ENCODE results near the gene ATP11A.
A peak's percentile ranks its signal among the peaks of the same experiment; 100 is the strongest.
"Not testable (repeated sequence)": the region's sequence is repeated elsewhere in the genome, so short reads cannot be mapped to it uniquely, and the experiment has no call there.

The ATP11A gene

DNA sequence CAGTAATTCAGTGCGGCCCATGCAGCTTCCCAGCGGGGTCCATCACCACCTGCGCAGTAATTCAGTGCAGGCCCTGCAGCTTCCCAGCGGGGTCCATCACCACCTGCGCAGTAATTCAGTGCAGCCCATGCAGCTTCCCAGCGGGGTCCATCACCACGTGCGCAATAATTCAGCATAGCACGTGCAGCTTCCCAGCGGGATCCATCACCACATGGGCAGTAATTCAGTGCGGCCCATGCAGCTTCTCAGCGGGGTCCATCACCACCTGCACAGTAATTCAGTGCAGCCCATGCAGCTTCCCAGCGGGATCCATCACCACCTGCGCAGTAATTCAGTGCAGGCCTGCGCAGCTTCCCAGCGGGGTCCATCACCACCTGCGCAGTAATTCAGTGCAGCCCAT is 173.5 kb downstream of the ATP11A start:
- DNase-seq (ENCODE audit: low spot score) = not testable (repeated sequence)

DNA sequence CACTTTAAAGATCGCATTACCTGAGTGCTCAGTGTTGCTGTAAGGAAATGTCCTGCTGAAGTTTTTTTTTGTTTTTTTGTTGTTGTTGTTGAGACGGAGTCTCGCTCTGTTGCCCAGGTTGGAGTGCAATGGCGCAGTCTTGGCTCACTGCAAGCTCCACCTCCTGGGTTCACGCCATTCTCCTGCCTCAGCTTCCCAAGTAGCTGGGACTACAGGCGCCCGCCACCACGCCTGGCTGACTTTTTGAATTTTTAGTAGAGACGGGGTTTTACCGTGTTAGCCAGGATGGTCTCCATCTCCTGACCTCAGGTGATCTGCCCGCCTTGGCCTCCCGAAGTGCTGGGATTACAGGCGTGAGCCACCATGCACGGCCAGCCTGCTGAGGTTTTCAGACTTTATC is 175.6 kb downstream of the ATP11A start:
- not testable (repeated sequence) for DNase-seq (ENCODE audit: low spot score)

DNA sequence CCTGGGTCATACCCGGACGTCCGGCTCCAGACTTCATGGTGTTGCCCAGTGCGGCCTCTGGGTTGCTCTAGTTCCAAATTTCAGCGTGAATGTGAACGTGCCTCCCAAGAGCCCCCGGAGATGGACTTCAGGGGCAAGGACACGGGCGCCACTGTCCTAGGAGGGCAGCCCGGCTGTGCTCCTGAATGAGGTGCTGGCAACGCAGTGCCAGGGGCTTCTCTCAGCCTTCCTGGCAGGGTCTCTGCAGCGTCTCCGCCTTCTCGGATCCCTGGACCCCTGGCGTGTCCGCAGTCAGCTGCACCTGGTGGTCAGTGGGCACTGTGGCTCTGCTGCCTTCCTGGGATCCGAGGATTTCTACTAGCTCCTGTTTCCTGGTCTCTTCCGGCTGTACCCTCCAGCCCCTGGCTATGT is 177.5 kb downstream of the ATP11A start:
- no peak for DNase-seq (ENCODE audit: low spot score)

DNA sequence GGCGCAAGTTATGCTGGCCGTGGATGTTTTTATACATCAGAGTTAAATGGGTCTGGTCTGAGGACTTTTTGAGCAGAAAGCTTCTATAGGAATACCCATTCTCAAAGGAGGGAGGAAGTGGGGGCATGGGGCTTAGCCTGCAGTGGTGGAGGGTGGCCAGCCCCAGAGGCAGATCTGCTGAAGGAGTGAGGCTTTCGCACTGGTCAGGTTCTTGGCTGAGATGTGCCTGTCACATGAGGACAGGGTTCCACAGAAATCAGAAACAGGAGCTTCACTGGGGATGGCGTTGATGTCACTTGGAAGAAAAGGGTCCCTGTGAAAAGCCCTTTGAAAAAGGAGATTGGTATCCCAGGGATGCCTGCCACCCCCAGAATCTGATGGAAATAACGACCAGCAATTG is 178.5 kb downstream of the ATP11A start:
- DNase-seq (ENCODE audit: low spot score) = no peak

DNA sequence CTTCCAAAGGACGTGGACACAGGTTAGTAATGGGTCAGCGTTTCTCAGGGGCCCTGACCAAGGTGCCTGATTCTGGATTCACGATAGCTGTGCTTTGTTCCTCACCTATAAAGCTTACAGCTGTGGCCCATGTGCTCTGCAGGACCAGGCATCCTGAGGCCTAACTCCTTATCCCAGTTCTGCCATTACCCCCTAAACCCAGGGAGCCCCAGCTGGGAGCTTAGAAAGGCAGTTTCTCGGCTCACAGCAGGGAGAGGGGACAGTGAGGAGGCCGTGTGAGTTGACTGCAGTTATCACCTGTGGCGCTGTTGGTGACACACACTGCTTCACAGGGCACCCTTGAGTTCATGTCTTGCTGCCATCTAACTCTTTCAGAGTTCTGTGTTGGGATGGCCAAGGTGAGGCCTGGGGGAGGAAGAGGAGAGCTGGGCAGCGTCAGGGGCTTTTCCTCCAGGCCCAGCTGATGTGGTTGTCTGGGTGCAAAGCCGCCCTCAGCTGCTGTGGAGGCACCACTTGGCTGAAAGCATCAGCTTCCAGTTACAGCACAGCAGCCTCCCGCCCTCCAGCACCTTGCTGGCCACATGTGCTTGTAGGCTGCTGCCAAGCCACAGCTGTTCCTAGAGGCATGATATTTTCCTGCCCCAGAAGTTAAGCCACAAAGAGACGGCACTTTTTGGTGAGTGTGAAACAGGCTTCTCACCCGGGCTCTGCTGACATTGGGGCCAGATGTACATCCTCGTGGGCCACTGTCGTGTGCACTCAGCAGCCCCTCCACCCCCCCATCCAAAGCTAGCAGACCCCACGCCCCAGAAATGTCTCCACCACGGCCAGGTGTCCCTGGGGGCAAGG is 179.6 kb downstream of the ATP11A start:
- DNase-seq (ENCODE audit: low spot score) = no peak

DNA sequence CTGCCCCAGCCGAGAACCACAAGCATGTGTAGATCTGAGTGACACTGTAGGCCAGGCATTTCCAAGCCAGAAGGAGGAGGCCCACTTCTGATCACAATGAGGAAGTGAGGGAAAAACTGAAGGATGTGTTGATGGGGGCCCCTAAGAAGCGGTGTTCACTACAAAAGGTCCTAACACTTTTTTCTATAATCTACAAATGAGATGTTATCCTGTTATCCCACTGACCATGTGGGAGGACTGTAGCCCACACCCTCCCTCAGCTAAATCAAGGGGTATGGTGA is 180.2 kb downstream of the ATP11A start:
- DNase-seq (ENCODE audit: low spot score) = no peak

DNA sequence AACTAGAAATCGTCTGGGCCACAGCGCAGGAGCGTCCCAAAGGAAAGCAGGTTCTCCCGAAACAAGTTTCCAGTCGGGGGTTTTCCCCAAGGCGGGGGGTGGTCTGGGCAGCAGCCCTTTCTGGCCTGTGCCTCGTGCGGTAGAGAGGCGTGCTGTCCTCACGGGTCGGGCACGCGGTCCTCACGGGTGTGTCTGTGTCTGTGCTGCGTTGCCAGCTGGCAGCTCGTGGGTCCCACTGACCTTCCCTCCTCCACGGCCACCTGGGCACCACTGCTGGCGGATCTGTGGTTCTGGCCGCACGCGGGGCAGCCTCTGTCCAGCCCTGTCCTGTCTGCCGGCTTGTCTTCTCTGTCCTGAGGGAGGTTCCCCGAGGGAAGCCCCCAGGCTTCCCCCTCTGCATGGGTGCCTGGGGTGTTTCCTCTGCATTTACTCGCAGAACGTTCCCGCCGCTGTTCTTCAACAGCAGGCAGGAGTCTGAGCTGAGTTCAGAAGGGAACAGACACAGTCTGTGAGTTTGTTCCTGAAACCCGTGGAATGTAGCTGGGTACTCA is 181.0 kb downstream of the ATP11A start:
- DNase-seq (ENCODE audit: low spot score) = no peak

DNA sequence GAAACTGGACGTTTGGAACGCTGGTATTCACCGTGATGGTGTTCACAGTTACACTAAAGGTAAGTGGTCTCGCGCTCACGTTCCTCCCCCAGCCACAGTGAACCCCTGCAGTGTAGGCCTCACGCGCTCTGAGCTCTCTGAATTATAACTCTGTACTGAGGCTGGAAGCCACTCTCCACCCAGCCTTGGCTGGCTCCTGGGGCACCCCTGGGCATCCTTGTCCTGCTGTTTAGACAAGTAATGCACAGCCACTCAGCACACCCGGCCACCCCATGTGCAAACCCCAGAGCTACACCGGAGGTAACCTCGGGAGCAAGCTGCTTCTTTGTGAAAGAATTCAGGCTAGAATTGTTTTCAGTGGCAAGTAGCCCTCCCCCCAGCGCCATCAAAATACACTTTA is 181.9 kb downstream of the ATP11A start:
- no peak for DNase-seq (ENCODE audit: low spot score)

DNA sequence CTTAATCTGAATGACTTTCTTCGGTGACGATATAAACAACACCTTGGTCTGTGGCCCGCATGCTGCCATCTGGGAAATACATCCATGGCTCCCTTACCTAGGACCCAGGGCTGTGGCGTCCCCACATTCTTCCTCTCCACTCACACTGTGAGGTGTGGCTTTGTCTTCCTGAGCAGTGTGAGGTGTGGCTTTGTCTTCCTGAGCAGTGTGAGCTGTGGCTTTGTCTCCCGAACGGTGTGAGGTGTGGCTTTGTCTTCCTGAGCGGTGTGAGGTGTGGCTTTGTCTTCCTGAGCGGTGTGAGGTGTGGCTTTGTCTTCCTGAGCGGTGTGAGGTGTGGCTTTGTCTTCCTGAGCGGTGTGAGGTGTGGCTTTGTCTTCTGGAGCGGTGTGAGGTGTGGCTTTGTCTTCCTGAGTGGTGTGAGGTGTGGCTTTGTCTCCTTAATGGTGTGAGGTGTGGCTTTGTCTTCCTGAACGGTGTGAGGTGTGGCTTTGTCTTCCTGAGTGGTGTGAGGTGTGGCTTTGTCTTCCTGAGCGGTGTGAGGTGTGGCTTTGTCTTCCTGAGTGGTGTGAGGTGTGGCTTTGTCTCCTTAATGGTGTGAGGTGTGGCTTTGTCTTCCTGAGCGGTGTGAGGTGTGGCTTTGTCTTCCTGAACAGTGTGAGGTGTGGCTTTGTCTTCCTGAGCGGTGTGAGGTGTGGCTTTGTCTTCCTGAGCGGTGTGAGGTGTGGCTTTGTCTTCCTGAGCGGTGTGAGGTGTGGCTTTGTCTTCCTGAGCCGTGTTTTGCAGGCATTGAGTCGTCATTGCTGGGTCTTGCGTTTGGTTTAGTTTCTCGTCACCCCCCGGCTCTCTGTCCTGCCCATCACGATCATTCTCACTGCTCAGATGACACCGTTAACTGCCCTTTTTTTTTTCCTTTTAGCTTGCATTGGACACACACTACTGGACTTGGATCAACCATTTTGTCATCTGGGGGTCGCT is 183.1 kb downstream of the ATP11A start:
- not testable (repeated sequence) for DNase-seq (ENCODE audit: low spot score)

DNA sequence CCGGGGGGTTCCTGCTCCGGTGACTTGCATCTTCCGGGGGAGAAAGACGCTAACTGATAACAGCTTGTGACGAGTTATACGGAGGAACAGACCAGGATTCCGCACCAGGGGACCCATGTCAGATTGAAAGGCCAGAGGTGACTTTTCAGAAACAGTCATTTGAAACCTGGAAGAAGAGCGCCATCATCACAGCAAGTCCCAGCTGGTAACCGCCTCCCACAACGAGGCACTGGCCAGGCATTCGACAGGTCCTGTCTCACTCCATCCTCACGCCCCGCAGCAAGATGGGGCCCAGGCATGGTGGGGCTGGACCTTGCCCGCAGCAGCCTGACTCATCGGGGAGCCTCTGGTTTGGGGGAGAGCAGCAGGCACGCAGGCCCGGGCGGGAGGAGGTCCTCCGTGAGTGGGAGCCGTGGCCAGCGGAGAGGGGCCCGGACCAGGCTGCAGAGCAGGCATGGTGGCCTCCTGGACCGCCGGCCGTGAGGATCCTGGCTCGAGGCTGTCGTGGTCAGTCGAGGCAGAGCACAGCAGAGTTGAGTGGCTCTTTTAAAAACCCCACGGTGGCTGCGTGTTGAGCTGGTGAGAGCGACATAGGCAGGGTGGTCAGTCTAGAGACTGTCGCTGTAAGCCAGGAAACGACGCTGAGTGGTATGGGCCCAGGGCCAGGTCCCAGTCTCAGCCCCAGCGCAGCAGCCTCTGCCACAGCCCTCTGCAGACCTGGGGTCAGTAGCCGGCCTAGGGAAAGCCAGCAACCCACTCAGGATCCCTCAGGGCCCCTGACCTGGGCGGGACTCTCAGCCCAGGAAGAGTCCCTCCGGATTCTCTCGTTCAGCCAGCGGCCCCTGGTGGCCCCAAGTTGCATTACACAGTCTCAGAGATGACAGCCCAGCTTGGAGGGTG is 184.3 kb downstream of the ATP11A start:
- DNase-seq (ENCODE audit: low spot score) = peak; percentile 88

DNA sequence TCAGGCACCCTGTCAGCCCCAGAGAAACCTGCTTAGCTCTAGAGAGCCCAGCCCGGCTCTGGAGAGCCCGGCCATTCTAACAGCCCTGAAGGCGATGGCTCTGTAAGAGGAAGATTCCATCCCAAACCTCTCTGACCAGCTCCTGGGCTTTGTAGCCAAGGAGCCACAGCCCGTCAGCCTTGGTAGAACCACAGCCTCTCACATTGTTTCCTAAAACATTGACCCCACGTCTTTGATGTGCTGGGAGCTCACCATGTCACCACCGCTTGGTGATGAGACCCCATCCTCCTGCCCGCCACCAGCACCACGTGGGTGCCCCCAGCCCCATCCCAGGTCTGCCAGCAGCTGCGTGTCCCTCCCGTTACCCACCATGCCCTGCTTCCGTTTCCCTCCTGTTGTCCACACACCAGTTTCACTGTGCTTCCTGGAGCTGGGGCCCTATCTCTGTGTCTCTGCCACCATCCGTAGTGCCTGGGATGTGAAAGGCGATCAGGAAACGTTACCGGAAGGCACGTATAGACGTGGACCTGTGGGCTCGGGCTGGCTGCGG is 185.0 kb downstream of the ATP11A start:
- DNase-seq (ENCODE audit: low spot score) = no peak

DNA sequence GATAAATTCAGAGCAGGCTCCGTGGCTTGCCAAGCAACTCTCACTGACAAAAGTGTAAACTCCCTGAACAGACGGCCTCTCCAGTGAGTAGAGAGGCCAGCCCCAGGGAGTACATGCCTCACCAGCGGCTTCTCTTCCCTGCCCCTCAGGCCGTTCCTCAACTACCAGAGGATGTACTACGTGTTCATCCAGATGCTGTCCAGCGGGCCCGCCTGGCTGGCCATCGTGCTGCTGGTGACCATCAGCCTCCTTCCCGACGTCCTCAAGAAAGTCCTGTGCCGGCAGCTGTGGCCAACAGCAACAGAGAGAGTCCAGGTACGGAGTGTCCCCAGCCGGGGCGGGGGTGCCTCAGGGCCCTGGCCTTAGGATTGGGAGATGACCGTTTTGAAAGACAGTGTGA is 185.8 kb downstream of the ATP11A start:
- no peak for DNase-seq (ENCODE audit: low spot score)

DNA sequence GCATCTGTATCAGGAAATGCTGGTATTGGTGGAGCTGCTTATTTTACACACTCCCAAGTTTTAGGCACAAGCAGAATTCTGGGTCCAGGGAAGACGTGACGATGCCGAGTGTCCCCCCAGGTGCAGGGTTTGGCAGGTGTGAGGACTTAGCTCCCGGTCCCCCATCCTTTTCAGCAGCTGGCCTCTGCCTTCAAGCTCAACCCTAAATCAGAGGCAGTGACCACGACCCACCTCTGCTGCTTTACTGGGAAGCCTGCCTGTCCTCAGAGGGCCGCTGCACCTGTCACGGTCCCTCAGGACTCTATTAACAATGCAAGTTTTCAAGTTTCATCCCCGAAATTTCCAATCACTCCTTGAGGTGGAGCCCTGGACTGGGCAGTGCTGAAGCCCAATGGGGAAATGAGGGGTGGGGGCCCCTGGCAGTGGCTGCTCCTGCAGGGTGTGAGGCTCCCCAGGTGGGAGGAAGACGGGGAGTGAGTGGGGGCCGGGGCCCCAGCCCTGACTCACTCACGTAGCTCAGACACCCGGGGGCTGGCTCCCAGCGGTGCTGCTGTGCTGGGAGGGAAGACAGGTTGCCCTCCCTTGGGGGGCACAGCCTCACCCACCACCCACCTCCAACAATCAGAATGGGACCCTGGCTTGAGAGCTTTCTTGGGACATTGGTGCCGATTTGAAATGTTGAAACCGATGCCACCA is 186.6 kb downstream of the ATP11A start:
- DNase-seq (ENCODE audit: low spot score) = no peak

DNA sequence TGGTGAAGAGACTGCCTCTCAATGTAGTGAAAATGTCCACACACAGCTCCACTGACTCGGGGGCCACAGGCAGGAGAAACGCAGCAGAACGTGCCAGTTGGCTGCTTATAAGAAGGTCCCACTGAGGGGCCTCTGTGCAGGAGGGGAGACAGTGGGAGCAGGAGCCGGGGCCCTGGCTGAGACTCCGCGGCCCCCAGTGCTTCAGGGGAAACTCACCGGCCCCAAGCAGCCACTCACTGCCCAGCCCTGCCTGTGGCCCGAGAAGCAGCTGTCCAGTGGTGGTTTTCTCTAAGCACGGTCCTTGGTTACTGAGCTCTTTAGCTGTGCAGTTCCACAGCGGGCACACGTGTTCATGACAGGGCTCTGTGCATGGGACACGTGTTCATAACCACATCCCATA is 187.2 kb downstream of the ATP11A start:
- no peak for DNase-seq (ENCODE audit: low spot score)

DNA sequence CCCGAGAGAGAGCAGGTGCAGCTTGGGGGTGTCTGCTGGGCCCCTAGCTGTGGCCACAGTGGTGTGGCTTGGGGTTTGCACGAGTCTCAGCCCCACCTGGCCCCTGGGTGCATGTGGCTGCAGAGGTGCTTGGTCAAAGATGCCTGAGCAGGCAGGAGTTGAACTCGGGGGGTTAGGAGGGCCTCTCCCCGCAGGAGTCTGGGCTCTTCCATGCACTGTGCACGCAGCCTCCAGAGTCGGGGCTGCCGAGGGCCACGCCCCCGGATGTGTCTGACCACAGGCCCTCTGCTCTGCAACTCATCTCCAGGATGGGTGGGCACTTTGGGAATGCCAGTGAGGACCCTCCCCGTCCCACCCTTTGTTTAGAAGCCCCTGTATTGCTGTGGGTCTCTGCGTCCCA is 187.7 kb downstream of the ATP11A start:
- no peak for DNase-seq (ENCODE audit: low spot score)

DNA sequence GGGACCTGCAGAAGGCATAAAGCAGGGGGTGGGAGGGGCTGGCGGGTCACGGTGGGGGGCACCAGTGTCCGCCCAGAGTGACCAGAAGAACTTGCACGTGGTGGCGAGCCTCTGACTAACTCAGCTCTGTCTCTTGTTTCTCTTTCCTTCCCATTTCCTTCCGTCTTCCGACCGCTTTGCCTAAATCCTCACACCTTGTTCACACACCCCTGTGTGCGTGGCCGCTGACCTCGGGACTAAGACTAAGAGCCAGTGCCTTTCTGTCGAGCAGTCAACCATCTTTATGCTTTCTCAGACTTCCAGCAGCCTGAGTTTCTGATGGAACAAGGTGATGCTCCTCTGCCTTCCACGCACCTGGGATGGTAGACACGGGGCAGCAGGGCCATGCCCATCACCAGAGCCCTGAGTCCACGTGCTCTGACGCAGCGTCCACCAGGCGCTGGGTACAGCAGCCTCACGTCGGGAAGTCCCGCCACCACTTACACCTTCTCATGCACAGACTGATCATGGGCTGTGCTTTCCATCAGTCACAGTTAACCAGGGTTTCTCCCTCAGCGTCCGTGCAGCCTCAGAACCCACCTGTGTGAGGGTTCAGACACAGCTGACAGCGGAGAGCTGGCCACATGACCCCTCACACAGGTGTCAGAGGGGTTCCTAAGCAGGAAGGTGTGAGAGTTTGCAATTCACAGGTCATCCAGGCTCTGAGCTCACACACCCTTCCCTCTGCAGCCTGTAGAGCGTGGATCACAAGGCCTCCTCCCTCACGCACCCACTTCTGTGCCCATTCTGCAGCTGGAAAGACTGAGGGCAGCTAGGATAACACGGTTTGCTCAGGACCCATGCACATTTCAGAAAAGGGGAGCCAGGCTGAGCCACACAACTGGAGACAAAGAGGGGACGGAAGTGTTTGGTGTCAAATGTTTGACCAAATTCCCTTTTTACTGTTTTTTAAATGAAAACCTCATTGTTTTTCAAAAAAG is 188.4 kb downstream of the ATP11A start:
- no peak for DNase-seq (ENCODE audit: low spot score)

DNA sequence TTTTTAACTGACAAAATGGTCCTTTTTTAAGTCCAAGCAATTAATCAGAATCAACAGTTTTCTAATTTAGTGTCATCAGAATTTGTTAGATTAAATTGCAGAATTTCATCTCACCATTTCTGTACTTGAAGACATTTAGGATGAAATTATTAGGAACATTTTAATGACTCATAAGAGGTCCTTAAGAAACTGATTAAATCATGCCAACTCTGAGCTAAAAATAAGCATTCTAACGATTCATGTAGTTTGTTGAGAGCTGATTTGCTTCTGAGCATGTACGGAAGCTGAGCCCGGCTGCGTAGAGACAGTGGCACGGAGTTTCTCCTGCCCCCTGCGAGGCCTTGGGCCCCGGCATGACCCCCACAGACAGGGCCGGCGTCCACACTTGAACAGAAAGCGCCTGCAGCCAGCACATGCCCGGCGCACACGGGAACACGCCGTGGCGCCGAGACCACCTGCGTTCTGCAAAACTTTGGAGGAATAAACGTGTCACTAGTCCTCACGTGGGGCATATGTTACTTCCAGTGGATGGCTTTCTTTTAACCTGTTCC is 189.5 kb downstream of the ATP11A start:
- DNase-seq (ENCODE audit: low spot score) = no peak

DNA sequence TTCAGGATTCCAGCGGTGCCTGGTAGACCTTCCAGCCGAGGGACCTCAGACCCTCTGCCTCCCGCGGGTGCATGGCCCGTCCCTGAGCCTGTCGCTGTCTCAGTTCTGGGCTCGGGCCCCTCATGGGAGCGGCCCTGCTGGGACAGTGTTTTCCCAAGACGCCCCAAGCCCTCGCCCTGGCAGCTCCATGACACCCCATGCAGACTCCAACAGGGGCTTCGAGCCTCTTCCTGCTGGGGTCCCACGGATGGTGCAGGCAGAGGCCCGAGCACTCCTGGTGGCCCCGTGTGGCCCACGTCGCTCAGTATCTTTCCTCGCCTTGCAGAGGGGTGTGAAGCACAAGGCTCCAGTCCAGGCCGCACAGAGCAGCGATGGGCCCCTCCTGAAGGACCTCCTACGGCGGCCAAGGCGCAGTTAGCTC is 190.4 kb downstream of the ATP11A start:
- DNase-seq (ENCODE audit: low spot score) = no peak

DNA sequence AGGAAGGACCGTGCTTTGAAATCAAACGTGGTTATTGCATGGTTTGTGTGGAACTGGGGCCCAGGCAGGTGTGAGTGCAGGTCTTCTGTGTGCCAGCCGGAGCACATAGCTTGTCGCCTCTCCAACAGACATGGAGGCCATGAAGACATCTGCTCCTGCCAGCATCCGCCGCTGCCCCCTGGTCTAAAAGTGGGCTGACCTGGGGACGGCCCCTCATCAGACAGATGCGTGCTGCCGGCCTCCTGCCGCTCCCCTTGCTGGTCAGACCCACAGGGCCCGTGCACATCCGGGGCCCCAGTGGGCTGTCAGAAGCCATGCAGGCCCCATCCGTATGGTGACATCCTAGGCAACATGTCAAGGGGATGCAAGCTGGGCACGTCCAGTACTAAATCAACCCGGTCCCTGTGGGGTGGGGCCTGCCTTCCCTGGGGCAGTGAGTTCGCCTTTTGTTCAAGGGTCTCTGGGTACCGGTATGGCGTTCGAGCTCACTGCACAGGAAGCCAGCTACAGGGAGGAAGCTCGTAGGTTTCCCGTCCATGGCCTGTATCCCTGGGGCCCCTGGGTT is 191.2 kb downstream of the ATP11A start:
- DNase-seq (ENCODE audit: low spot score) = no peak

Measured in D341Med (cell line).